Embryonic facial prominence (tissue), 1 donor: Measurements from ENCODE around the gene SALL4.
A peak's percentile ranks its signal among the peaks of the same experiment; 100 is the strongest.
"Not testable (repeated sequence)": the region's sequence is repeated elsewhere in the genome, so short reads cannot be mapped to it uniquely, and the experiment has no call there.

Source experiments
- DNase-seq: peaks from one replicate; pipeline ENCODE4 v3.0.0-alpha.2; 2016; ENCODE audit errors: extremely low spot score

SALL4 gene

DNA sequence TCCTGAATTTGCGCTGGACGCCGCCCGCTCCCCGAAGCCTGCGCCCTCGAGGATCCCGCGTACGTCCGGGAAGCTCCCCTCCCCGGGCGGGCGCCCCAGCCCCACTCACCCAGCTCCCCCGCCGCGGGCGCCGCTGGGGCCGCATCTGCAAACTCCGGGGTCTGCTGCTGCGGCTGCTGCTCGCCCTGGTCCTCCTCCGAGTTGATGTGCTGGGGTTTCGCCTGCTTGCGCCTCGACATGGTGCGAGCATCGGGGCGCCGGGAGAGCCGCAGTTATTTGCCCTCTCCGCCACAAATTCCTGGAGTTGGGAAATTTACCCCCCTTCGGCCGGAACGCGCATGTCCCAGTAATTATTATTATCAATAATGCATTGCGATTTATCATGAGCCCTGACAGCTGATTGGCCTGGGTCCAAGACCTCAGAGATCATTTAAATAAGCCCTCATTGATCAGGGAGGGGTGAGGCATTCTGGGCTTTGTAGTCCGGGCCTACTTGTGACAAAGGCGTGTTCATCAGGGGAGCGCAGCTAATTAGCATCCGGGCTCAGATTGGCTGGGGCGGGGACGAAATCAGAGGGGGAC is at the start of gene SALL4:
TSS of gene SALL4 (minus strand) at position 352 of the 582 bp plus-strand sequence. CDS start at position 239, 113 bp downstream.
- DNase-seq = no peak

DNA sequence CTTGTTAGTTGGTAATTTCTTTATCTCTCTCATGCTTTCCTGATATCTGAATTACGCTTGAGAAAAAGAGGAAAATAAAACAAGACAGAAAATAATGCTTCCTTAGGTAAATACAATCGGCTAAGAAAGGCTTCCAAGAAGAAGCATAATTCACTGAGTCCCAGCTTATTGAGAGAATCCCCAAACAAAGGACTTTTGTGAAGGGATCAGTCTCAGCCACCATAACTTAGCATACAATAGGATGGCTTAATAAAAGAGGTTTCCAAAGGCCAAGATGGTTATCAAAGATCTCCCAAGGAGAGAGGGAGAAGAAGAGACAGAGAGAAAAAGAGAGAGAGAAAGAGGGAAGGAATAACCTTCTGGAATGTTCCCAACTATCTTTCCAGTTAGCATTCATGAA is 46.0 kb upstream of the SALL4 start:
- no peak for DNase-seq

- no peak for DNase-seq
Observed at GRCh38 chr20:51840865-51841264, 38.5 kb upstream of the SALL4 start.

GRCh38 chr20:51837876-51838420 is 35.6 kb upstream of the SALL4 start:
- DNase-seq = no peak

GRCh38 chr20:51837436-51837835 is 35.1 kb upstream of the SALL4 start:
- DNase-seq = no peak

DNA sequence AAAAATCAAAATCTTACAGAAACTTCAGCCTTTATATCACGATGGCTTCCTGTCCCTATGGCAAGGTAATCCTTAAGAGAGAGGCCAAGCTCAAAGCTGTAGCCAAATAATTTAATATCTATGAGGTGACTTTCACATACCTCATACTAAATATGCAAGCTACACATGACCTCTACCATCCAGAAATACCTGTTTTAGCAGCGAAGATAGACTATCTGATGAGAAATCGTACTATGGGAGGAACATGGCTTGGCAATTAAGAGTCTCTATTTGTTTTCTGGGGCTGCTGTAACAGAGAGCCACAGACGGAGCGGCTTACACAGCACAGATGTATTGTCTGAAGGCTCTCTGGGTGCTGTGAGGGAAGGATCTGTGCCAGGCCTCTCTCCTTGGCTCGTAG is 31.0 kb upstream of the SALL4 start:
- DNase-seq = no peak

DNA sequence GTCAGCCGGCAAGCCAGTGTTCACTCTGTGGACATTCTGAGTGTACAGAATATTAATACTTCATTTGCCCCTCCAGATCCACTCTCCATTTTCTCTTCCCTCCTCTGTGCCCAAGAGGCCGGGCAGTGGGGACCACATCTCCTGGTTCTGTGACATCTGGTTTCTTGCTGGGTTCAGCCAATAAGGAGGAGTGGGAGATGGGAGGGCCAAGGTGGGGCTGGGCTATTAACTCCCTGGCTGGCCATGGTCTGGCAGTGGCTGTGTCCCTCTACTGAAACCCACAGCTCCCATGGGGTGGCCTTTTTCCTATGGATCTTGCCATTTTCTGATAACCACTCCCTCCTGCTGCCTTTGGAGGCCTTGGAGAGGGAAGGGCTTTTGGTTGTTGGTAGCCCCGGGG is 30.0 kb upstream of the SALL4 start:
- no peak for DNase-seq

DNA sequence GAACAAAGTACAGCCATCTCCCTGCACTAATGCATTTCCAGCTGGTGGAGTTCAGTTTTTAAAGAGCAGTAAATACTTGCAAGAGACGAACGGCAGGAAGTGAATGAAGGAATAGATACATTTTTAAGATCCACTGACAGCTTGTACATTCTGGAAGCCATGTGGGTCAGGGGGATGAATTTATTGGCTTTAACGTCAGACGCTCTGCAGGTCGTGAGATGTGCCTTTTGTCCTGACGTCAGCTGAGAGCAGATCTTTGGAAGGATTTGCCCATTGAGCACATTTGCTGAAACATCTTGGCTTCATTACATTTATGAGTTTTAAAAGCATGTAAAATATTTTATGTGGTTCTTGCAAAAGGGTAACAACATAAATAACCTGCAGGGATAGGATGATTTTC is 29.5 kb upstream of the SALL4 start:
- DNase-seq = peak; percentile 7

DNA sequence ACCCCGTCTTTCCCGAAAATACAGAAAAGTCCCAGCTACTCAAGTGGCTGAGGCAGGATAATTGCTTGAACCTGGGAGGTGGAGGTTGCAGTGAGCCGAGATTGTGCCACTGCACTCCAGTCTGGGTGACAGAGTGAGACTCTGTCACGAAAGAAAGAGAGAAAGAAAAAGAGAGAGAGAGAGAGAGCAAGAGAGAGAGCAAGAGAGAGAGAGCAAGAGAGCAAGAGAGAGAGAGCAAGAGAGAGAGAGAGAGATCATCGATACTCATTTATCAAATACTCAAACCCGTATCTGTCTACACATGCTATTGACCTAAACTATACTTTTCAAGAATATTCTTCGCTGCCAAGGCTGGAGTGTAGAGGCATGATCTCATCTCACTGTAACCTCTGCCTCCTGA is 28.2 kb upstream of the SALL4 start:
- DNase-seq = no peak

- no peak for DNase-seq
Observed at GRCh38 chr20:51828762-51829161, 26.4 kb upstream of the SALL4 start.

DNA sequence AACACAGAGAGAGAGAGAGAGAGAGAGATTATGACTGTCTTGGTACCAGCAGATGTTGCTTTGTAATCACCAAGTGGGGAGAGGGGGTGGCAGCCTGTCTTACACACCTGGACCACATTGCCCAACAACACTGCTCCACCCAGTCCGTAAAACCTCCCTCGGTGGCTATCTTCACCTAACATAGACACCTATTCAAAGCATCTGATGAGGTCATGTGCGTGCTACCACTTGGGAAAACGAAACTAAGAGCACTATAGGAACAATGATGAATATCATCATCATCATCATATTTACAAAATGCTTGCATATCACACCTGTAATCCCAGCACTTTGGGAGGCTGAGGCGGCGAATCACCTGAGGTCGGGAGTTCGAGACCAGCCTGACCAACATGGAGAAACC is 24.1 kb upstream of the SALL4 start:
- DNase-seq = no peak

DNA sequence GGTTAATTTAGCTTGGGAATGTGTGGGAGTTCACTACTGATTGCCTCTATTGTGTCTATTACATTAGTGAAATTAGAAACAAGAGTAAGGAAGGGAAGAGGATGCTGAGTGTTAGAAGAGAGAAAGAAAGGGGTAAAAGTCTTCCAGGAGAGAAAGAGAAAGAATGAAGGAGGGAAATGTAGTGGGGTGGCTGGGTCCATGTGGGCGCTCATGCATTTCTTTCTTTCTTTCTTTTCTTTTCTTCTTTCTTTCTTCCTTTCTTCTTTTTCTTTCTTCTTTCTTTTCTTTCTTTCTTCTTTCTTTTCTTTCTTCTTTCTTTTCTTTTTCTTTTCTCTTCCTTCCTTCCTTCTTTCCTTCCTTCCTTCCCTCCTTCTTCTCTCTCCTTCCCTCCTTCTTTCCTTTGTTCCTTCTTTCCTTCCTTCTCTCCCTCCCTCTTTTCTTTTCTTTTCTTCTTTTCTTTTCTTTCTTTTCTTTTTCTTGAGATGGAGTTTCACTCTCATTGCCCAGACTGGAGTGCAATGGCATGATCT is 16.2 kb upstream of the SALL4 start:
- no peak for DNase-seq

GRCh38 chr20:51816856-51817255 is 14.5 kb upstream of the SALL4 start:
- not testable (repeated sequence) for DNase-seq

- no peak for DNase-seq
Observed at GRCh38 chr20:51815383-51816076, 13.2 kb upstream of the SALL4 start.

DNA sequence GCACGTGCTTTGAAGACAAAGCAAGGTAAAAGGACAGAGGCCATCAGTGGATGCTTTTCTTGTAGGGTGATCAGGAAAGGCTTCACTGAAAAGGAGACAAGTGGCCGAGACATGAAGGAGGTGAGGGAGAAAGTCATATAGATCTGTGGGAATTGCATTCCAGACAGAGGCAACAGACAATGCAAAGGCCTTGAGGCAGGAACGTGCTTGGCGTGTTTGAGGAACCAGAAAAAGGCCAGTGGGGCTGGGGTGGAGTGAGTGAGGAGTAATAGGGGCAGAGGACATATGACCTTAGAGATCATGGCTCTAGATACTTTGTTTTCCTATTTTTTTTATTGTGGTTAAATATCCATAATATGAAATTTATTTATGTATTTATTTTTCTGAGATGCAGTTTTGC is 10.5 kb upstream of the SALL4 start:
- DNase-seq = no peak

- DNase-seq = no peak
Observed at GRCh38 chr20:51811514-51812128, 9.3 kb upstream of the SALL4 start.

- DNase-seq = no peak
Observed at GRCh38 chr20:51811042-51811355, 8.7 kb upstream of the SALL4 start.

GRCh38 chr20:51810155-51811041 is 8.1 kb upstream of the SALL4 start:
- DNase-seq = no peak

DNA sequence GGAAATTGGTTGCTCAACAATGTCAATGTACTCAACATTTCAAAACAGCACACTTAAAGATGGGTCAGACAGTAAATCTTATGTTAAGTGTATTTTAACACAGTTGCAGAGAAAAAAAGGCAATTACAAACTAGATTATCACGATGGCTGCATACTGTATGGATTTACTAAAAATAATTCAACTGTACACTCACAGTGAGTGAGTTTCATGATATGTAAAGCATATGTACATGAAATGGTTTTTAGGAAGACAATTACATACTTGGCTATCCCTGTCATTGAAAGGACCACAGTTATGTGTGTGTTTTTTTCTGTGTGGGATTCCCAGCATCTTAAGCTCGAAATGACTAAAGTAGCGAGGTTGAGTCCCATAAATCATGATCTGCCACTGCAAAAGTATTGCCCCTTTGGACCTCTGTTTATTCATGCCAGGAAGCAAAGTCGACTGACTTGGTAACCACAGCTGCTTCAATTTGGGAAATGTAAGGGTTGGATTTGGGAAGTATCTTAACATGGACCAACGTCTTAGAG is 5.5 kb upstream of the SALL4 start:
- no peak for DNase-seq

GRCh38 chr20:51804754-51805153 is 2.4 kb upstream of the SALL4 start:
- no peak for DNase-seq

DNA sequence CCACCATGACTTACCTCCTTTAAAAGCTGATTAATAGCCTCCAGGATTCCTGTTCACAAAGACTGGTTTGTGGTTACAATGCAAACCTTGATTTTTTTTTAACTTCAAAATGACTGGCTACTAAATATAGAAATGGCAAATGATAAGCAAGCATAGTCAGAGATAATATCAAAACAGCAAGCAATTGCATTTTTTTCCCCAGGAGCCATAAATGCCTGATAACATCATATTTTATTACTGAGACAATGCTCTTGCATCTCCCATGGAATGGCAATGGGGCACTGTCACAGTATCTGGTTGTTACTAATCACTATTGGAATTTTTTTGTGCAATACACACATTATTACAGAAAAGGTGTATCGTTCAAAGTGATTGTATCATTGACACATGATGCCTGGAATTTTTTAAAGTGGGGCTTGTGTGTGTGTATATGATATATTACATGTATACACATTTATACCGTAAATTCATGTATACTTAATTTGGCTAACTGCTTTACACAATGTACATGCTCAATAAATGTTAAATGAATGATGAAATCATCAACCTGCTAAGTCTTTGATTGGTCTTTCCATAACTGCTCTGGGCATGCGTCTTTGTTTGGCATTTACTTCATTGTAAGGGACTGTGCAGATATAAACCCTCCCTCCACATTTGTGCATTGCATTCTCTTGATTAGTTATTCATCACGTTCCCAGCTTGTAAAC is 980 bp upstream of the SALL4 start:
- DNase-seq = no peak
